Spleen (tissue), 7 donors: Measurements from ENCODE around the gene SPRED1.

Experiments used
- CTCF ChIP-seq, 11 experiments: fragments of 200-600 bp in 7 of 11; fragments of 450-650 bp in 4 of 11; sonication (generic) in 4 of 11; IDR thresholded peaks in 8 of 11; conservative IDR thresholded peaks in 3 of 11; 1 replicate in 7 of 11; 2 replicates in 4 of 11; pipeline versions ENCODE4 v1.4.0 to v1.8.0; 2016 to 2021; ENCODE audit warnings: antibody characterized with exemption in 11 of 11, inconsistent platforms in 4 of 11, mild to moderate bottlenecking in 1 of 11
- POLR2AphosphoS5 ChIP-seq, 3 donors: sonication (generic); formaldehyde crosslinking; IDR thresholded peaks; one replicate each; pipeline ENCODE4 v1.5.1; 2017; ENCODE audit warnings: antibody characterized with exemption in 3 of 3
- donor health status: DM: no; HTN: no; CAD: no; lungs with moderate emphysema.
- donor health status: DM: no; HTN: no; CAD: no.
- donor health status: DM: no; HTN: no; CAD: no.

GRCh38 chr15:38323895-38324294, 71.3 kb downstream of the SPRED1 start:
- TF ChIP-seq POLR2AphosphoS5 (IDR thresholded peaks at IDR 0.05) (no peak), CTCF (IDR thresholded peaks at IDR 0.05 in 8 of 11, conservative IDR thresholded peaks at IDR 0.05 in 3 of 11) (no peak)
